Measurements from ENCODE around the gene ATG10.

The ATG10 gene

DNA sequence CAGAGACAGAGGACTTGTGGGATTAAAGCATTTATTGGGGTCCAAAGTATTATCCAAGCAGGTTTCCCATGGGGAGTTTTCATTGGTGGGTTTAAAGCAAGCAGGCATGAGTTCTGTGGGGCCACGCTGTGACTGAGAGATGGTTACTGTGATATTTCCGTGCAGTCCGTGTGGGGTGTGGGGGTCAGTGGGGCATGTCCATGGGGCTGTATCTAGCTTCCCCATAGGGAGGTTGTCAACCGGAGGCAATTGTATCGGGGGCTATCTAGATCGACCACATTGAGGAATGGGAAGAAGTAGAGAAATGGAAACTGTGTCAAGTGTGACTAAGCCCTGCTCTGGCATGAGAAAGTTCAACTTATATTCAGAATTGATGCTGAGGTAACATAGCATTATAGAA, 313.4 kb downstream of the ATG10 start:
- DNase-seq (ENCODE audit: low spot score), result no peak
- TF ChIP-seq, protein P1, sequence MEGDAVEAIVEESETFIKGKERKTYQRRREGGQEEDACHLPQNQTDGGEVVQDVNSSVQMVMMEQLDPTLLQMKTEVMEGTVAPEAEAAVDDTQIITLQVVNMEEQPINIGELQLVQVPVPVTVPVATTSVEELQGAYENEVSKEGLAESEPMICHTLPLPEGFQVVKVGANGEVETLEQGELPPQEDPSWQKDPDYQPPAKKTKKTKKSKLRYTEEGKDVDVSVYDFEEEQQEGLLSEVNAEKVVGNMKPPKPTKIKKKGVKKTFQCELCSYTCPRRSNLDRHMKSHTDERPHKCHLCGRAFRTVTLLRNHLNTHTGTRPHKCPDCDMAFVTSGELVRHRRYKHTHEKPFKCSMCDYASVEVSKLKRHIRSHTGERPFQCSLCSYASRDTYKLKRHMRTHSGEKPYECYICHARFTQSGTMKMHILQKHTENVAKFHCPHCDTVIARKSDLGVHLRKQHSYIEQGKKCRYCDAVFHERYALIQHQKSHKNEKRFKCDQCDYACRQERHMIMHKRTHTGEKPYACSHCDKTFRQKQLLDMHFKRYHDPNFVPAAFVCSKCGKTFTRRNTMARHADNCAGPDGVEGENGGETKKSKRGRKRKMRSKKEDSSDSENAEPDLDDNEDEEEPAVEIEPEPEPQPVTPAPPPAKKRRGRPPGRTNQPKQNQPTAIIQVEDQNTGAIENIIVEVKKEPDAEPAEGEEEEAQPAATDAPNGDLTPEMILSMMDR (IDR thresholded peaks at IDR 0.05; ENCODE audit: extremely low read depth, missing control alignments), result no peak

DNA sequence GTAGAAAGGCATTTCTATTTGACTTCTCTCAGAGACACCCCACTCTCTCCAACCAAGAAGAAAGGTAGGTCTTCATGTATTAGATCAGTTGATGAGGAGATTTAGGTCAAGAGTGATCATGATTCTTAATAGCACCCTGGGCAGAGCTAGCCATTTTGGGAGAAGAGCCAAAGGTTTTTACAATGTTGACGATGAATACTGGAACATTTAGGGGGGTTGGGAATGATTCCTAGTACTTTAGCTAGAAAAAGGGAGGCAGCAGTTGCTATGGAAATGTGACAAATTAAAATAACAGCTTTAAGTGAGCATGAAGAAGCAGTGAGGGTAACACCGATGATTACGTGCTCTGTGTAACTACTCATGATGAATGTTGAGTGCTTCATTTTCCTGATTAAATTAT, 315.8 kb downstream of the ATG10 start:
- no peak for DNase-seq (ENCODE audit: low spot score)
- TF ChIP-seq, protein P1 (IDR thresholded peaks at IDR 0.05; ENCODE audit: extremely low read depth, missing control alignments), result no peak

DNA sequence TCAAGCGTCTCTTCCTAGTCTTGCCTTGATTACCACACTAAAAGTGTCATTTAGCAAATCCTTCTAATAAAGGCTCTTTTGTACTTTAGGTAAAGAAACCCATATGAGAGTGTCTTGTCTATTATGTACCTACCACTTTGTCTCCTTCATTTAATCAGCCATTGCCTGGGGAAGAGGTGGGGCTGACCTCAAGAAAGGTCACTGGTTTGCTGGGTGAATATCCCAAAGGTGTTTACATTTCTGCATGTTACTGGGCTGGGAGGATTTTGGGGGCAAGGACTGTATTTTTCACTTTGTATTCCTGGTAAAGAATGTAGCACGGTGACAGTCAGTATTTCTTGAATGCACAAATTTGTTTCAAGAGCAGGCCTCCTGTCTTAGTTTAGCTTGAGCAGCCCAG, 318.2 kb downstream of the ATG10 start:
- TF ChIP-seq, protein P1 (IDR thresholded peaks at IDR 0.05; ENCODE audit: extremely low read depth, missing control alignments), result no peak
- DNase-seq (ENCODE audit: low spot score), result no peak

DNA sequence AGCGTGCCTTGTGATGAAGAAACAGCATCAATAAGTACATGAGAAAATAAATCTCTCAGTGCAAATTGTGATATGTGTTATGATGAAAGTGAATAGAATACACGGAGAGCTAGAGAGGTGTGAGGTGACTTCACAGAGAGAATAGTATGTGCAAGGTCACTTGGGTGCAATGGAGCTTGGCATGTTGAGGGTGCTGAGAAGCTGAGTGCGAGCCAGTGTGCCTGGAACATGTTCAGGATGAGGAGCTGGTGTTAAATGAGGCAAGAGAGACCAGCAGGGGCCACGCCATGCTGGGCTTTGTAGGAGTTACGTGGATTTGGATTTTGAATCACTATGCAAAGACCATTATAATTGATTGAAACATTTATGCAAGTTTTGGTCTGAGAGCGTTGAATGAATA, 319.1 kb downstream of the ATG10 start:
- TF ChIP-seq, protein P1 (IDR thresholded peaks at IDR 0.05; ENCODE audit: extremely low read depth, missing control alignments), result no peak
- DNase-seq (ENCODE audit: low spot score), result no peak

DNA sequence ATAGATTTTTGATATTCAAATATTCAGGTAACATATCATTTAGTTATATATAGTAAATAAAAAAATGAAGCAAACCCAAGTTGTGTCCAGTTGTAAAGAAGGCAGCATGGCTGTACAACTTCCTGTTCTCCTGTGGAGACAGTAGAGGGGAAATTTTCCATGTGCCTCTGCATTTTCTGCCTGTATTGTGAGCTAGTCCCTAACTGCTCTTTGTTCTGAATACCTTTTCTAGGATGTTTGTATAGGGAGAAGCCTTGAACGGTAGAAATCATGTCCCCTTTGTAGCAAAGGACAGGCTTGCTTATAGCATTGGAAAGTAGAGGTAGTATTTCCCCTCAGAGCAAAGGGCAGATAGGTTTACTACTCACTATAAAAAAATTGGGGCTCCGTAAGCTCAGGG, 319.6 kb downstream of the ATG10 start:
- DNase-seq (ENCODE audit: low spot score), result no peak
- TF ChIP-seq, protein P1 (IDR thresholded peaks at IDR 0.05; ENCODE audit: extremely low read depth, missing control alignments), result no peak

DNA sequence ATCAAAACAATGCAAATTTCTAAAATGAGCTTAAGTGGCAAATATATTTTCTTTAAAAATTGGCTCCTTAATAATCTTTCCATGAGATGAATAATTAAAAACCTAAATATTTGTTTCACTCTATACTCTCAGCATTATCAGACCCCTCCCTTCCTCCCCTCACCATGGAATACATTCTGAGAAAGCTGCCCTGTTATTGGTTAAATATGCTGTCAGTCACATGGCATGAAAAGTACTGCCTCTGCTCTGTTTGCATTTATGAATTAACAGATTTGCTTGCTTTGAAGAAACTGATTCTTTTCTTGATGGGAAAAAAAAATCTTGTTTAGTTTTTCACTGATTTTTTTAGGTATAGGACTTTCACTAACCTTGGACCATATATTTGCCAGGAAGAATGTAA, 323.3 kb downstream of the ATG10 start:
- DNase-seq (ENCODE audit: low spot score), result no peak
- TF ChIP-seq, protein P1 (IDR thresholded peaks at IDR 0.05; ENCODE audit: extremely low read depth, missing control alignments), result no peak

DNA sequence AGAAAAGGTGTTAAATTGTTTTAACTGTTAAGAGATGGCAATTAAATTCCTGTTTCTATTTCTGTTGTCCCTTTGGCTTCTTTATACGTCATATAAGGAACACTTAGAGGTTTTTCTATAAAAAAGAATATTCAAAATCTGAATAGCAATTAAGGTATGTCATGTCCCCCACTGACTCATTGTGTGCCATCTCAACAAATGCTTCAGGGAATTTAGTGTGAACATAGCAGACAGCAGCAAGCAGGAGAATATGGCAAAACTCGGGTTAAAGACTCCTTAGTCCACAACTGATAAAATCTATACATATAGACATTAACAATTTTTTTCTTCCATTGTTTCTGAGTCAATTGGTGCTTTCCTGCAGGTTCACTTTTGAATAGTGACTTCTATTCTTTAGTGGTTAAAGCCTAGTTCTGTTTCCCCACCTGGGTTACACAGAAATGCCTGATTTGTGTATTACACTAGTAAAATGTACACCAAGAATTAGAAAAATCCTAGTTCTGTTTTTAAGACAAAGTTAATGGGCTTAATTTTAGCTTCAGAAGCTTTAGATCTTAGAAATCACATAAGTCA, 324.2 kb downstream of the ATG10 start:
- DNase-seq (ENCODE audit: low spot score), result no peak
- TF ChIP-seq, protein P1 (IDR thresholded peaks at IDR 0.05; ENCODE audit: extremely low read depth, missing control alignments), result no peak
